Natural killer cell (primary cell): Measurements from ENCODE around the gene LDAH. TPM values are rescaled to one million over a fixed set of nuclear protein-coding genes. Genes with fewer than 3 reads are reported as not detected.

ENCODE experiments used
- ATAC-seq, 3 donors: fragments of 150-1000 bp in 2 of 3; fragments of 200-7000 bp in 1 of 3; cut with Tn5 transposase; 1 replicate in 1 of 3; 2 replicates in 2 of 3; pipeline ENCODE4 v1.10.0; 2021; ENCODE audit warnings: mild to moderate bottlenecking in 2 of 3, moderate library complexity in 2 of 3
- DNase-seq, 2 donors: peaks; one replicate each; pipeline versions ENCODE4 v3.0.0 to v3.0.0-alpha.2; 2013 to 2021; ENCODE audit warnings: mixed read lengths in 1 of 2
- H3K27ac ChIP-seq: one replicate; pipeline ENCODE4 v1.5.1; 2013; ENCODE audit warnings: mild to moderate bottlenecking, low read length
- H3K27me3 ChIP-seq: one replicate; pipeline ENCODE4 v1.6.1; 2013; ENCODE audit warnings: low read length; ENCODE audit not compliant: control insufficient read depth, insufficient read depth
- H3K36me3 ChIP-seq: one replicate; pipeline ENCODE4 v1.6.1; 2013; ENCODE audit warnings: low read length; ENCODE audit not compliant: control insufficient read depth, insufficient read depth
- H3K4me1 ChIP-seq: one replicate; pipeline ENCODE4 v1.6.1; 2013; ENCODE audit warnings: low read length; ENCODE audit not compliant: control insufficient read depth, insufficient read depth
- H3K4me3 ChIP-seq: one replicate; pipeline ENCODE4 v1.5.1; 2013; ENCODE audit warnings: low read length
- H3K9me3 ChIP-seq: one replicate; pipeline ENCODE4 v1.6.1; 2013; ENCODE audit warnings: low read length; ENCODE audit not compliant: control insufficient read depth, insufficient read depth
- H3K27ac Mint-ChIP-seq, 2 donors: one replicate each; pipeline ENCODE4 v1.8.0; 2022; ENCODE audit warnings: mild to moderate bottlenecking in 2 of 2, mixed read lengths in 2 of 2, moderate library complexity in 1 of 2
- H3K27me3 Mint-ChIP-seq, 2 donors: one replicate each; pipeline ENCODE4 v1.8.0; 2022; ENCODE audit warnings: low read depth in 2 of 2, mixed read lengths in 2 of 2
- H3K36me3 Mint-ChIP-seq: one replicate; pipeline ENCODE4 v1.8.0; 2022; ENCODE audit warnings: mixed read lengths
- H3K4me1 Mint-ChIP-seq, 2 donors: one replicate each; pipeline ENCODE4 v1.8.0; 2022; ENCODE audit warnings: mixed read lengths in 2 of 2
- H3K4me3 Mint-ChIP-seq: one replicate; pipeline ENCODE4 v1.8.0; 2022; ENCODE audit warnings: mild to moderate bottlenecking, moderate library complexity, mixed read lengths
- H3K9me3 Mint-ChIP-seq, 2 donors: one replicate each; pipeline ENCODE4 v1.8.0; 2022; ENCODE audit warnings: mixed read lengths in 2 of 2
- CTCF ChIP-seq: fragments of 200-600 bp; IDR thresholded peaks from one replicate; pipeline ENCODE4 v1.8.0; 2022; ENCODE audit warnings: antibody characterized with exemption
- WGBS: methylation state at CpG from one replicate; pipeline ENCODE4 v1.1.7; 2013; ENCODE audit warnings: missing lambda C conversion rate; ENCODE audit not compliant: insufficient coverage; 5-methylcytosine and 5-hydroxymethylcytosine counted together
- intact Hi-C: fragments of 100-400 bp; cut with micrococcal nuclease; formaldehyde crosslinking; loops from one replicate; pipeline ENCODE4 v1.14.2; 2022
- total RNA-seq, 4 donors: library from RNA; stranded (reverse); fragments of 120-200 nt in 1 of 4; gene quantifications; one replicate each; pipeline versions ENCODE4 v1.2.3 to v1.2.4, GENCODE V29; 2013 to 2022

The LDAH gene
- total RNA-seq, 3 donors from 2014 or later (not counting 1 experiment from before 2014, with no cell fraction given), result 14.5 to 25.6 (median 17.2) TPM

- H3K27ac Mint-ChIP-seq, result no peak overlapping the region
- intact Hi-C loops, result no loop called here
- H3K9me3 Mint-ChIP-seq, result no peaks in the 10 kb centered on the region
These were observed 65.4 kb downstream of the LDAH start for GRCh38 chr2:20757405-20758090.

GRCh38 chr2:20755132-20755800 is 67.6 kb downstream of the LDAH start:
- H3K36me3 ChIP-seq, result no peaks in the 10 kb centered on the region
- no peaks in the 10 kb centered on the region for H3K27me3 ChIP-seq
- Mint-ChIP-seq H3K9me3 (no peaks in the 10 kb centered on the region), H3K27me3 (no peaks in the 10 kb centered on the region), H3K4me3 (no peak overlapping the region), H3K4me1 (peaks cover 11 to 12% of the 10 kb centered on the region in 2 donors), H3K36me3 (no peaks in the 10 kb centered on the region), H3K27ac (no peak overlapping the region)
- intact Hi-C loops, result no loop called here
- DNase-seq (no peak), ATAC-seq (no peak)
- H3K9me3 ChIP-seq, result no peaks in the 10 kb centered on the region
- H3K4me1 ChIP-seq, result no peaks in the 10 kb centered on the region
- no peak for TF ChIP-seq CTCF
- H3K27ac ChIP-seq, result no peak overlapping the region
- H3K4me3 ChIP-seq, result no peak overlapping the region

More at GRCh38 chr2:20757405-20758090, 65.4 kb downstream of the LDAH start:
- Histone ChIP-seq H3K4me3 (no peak overlapping the region), H3K36me3 (no peaks in the 10 kb centered on the region), H3K4me1 (no peaks in the 10 kb centered on the region), H3K27ac (no peak overlapping the region), H3K27me3 (no peaks in the 10 kb centered on the region), H3K9me3 (peaks cover 5% of the 10 kb centered on the region)
- Mint-ChIP-seq H3K27me3 (no peaks in the 10 kb centered on the region), H3K4me1 (peaks cover 11 to 12% of the 10 kb centered on the region in 2 donors), H3K4me3 (no peak overlapping the region), H3K36me3 (no peaks in the 10 kb centered on the region)
- TF ChIP-seq CTCF, result no peak
- 100% methylated on average over 1 of the region's 1 CpG for WGBS
- ATAC-seq (no peak), DNase-seq (no peak)

GRCh38 chr2:20752293-20752692 is 70.6 kb downstream of the LDAH start:
- intact Hi-C loops, result no loop called here
- TF ChIP-seq CTCF, result no peak
- ATAC-seq, result no peak
- no peaks in the 10 kb centered on the region for H3K4me1 ChIP-seq
- H3K4me3 ChIP-seq, result no peak overlapping the region
- 96% methylated on average over 3 of the region's 3 CpGs for WGBS
- H3K4me3 Mint-ChIP-seq, result no peak overlapping the region
- no peaks in the 10 kb centered on the region for H3K27me3 ChIP-seq
- peaks cover 0 to 4% of the 10 kb centered on the region in 2 donors for H3K4me1 Mint-ChIP-seq
- DNase-seq, result no peak
- no peaks in the 10 kb centered on the region for H3K9me3 ChIP-seq
- no peaks in the 10 kb centered on the region for H3K9me3 Mint-ChIP-seq
- H3K36me3 Mint-ChIP-seq, result no peaks in the 10 kb centered on the region
- H3K36me3 ChIP-seq, result no peaks in the 10 kb centered on the region
- no peak overlapping the region for H3K27ac Mint-ChIP-seq
- H3K27ac ChIP-seq, result no peak overlapping the region
- H3K27me3 Mint-ChIP-seq, result no peaks in the 10 kb centered on the region
